Cardiac fibroblast (primary cell): ENCODE results near the gene CCDC69.

Source experiments
- DNase-seq, 2 donors: peaks; one replicate each; pipeline versions ENCODE4 v3.0.0 to v3.0.0-alpha.2; 2010; ENCODE audit warnings: low read depth in 2 of 2
- H3K4me3 ChIP-seq, 2 donors: replicated peaks in 1 of 2; 1 replicate in 1 of 2; 2 replicates in 1 of 2; pipeline ENCODE4 v1.5.1; 2011; ENCODE audit warnings: low read depth in 2 of 2, low read length in 2 of 2, mild to moderate bottlenecking in 2 of 2, moderate library complexity in 1 of 2
- CTCF ChIP-seq: IDR thresholded peaks from one replicate; pipeline ENCODE4 v1.5.1; 2011; ENCODE audit warnings: low read depth, mild to moderate bottlenecking, low read length, inconsistent platforms

The CCDC69 gene

GRCh38 chr5:151146061-151146460 lies 77.8 kb downstream of the CCDC69 start:
- DNase-seq: peak in 1 of 2 donors; percentile 24
- TF ChIP-seq CTCF: no peak
- H3K4me3 ChIP-seq: no peak overlapping the region

- TF ChIP-seq CTCF: no peak
- no peak for DNase-seq
- H3K4me3 ChIP-seq: no peak overlapping the region
Measured at GRCh38 chr5:151144922-151145321, 79.0 kb downstream of the CCDC69 start.

GRCh38 chr5:151144275-151144674 lies 79.6 kb downstream of the CCDC69 start:
- no peak for TF ChIP-seq CTCF
- no peak for DNase-seq
- H3K4me3 ChIP-seq: no peak overlapping the region

- DNase-seq: no peak
- H3K4me3 ChIP-seq: no peak overlapping the region
- no peak for TF ChIP-seq CTCF
Measured at GRCh38 chr5:151143645-151144044, 80.2 kb downstream of the CCDC69 start.

- no peak for DNase-seq
- H3K4me3 ChIP-seq: no peak overlapping the region
- no peak for TF ChIP-seq CTCF
Measured at GRCh38 chr5:151142933-151143332, 81.0 kb downstream of the CCDC69 start.

GRCh38 chr5:151141535-151141934 lies 82.4 kb downstream of the CCDC69 start:
- TF ChIP-seq CTCF: no peak
- DNase-seq: peak in 1 of 2 donors; percentile 17
- no peak overlapping the region for H3K4me3 ChIP-seq

GRCh38 chr5:151140686-151141459 lies 83.0 kb downstream of the CCDC69 start:
- no peak overlapping the region for H3K4me3 ChIP-seq
- DNase-seq: no peak
- TF ChIP-seq CTCF: no peak
